SH-SY5Y (cell line): ENCODE data around the gene RTCB.

Source experiments
- GATA2 ChIP-seq: IDR thresholded peaks from 2 replicates; pipeline ENCODE4 v1.6.1; 2011; ENCODE audit warnings: mild to moderate bottlenecking, low read depth, low read length
- GATA3 ChIP-seq: IDR thresholded peaks from 2 replicates; pipeline ENCODE4 v1.6.1; 2011; ENCODE audit warnings: low read depth, mild to moderate bottlenecking, low read length, moderate library complexity

GRCh38 chr22:32355760-32356159, 56.3 kb downstream of the RTCB start:
- no peak for TF ChIP-seq GATA3
- TF ChIP-seq GATA2, result no peak
